Measurements from ENCODE around the gene PIK3R2. TPM values are rescaled to one million over a fixed set of nuclear protein-coding genes. Genes with fewer than 3 reads are reported as not detected.

The PIK3R2 gene
- total RNA-seq, 1 experiment from 2014 or later = 37.6 TPM

DNA sequence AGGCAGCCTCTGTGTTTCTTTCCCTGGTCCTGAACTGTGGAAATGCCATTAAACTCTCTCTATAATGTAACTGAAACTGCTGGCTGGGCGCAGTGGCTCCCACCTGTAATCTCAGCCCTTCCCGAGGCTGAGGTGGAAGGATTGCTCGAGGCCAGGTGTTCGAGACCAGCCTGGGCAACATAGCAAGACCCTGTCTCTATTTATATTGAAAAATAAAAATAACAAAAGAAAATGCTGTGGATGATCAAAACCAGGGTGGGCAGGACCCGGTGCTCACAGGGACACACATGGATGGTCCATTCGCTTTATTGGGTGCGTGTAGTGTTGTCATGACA, 43.5 kb downstream of the PIK3R2 start:
- H3K36me3 ChIP-seq (ENCODE audit: control insufficient read depth, insufficient read depth, low read length) = no peaks in the 10 kb centered on the region; the same call in 1 of the 2 replicates
- ChIA-PET POLR2A (no interaction called here), CTCF (no interaction called here)
- intact Hi-C loops (cut with micrococcal nuclease; ENCODE audit: unreplicated experiment) = no loop called here
- BruUV-seq (replicated peaks) = no TSS peak
- ATAC-seq (no peak), DNase-seq (ENCODE audit: low read depth, low spot score) (no peak)
- TF ChIP-seq REST (IDR thresholded peaks at IDR 0.05; ENCODE audit: insufficient read depth in 1 of 2, low read depth in 2 of 2, low read length in 1 of 2) = no peak
- no peaks in the 10 kb centered on the region for H3K27me3 ChIP-seq (ENCODE audit: control insufficient read depth, insufficient read depth, low read length)
- no peak overlapping the region for H3K4me3 ChIP-seq (ENCODE audit: low read depth in 2 of 2, low read length in 2 of 2)
- no peaks in the 10 kb centered on the region for H3K9me3 ChIP-seq (ENCODE audit: control insufficient read depth, insufficient read depth, low read depth, low read length)
- peaks cover 7% of the 10 kb centered on the region for H3K4me1 ChIP-seq (ENCODE audit: control insufficient read depth, insufficient read depth, low read length)
- in situ Hi-C loops (cut with HindIII; ENCODE audit: low pct_unique_long_range_greater_than_20kb, low sequenced_read_pairs) = no loop called here
- H3K27ac ChIP-seq (ENCODE audit: low read length) = no peak overlapping the region

DNA sequence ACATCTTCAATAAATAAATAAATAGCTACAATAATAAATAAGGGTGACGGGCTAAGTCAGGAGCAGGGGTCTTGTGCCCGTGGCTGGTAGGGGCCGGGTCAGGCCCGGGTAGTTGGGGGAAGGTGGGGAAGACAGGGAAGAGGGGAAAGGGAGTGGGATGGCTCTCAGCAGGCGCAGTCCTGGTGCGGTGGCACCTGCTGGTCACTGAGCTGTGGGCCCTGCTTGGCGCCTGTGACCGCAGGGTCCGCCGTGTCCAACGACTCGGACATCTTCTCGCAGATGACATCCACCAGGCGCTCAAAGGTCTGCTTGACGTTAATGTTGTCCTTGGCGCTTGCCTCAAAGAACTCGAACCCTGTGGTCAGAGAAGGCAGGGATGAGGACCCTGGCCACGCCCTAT, 44.3 kb downstream of the PIK3R2 start:
- POLR2A ChIA-PET = no interaction called here
- TF ChIP-seq REST (IDR thresholded peaks at IDR 0.05; ENCODE audit: insufficient read depth in 1 of 2, low read depth in 2 of 2, low read length in 1 of 2) = no peak
- no peak for TF ChIP-seq TCF7L2 (IDR thresholded peaks at IDR 0.05; ENCODE audit: low read depth, low read length)
- no peak for TF ChIP-seq SIN3A (IDR thresholded peaks at IDR 0.05; ENCODE audit: borderline replicate concordance, insufficient read depth, low read depth, low read length)
- TF ChIP-seq, protein P1, sequence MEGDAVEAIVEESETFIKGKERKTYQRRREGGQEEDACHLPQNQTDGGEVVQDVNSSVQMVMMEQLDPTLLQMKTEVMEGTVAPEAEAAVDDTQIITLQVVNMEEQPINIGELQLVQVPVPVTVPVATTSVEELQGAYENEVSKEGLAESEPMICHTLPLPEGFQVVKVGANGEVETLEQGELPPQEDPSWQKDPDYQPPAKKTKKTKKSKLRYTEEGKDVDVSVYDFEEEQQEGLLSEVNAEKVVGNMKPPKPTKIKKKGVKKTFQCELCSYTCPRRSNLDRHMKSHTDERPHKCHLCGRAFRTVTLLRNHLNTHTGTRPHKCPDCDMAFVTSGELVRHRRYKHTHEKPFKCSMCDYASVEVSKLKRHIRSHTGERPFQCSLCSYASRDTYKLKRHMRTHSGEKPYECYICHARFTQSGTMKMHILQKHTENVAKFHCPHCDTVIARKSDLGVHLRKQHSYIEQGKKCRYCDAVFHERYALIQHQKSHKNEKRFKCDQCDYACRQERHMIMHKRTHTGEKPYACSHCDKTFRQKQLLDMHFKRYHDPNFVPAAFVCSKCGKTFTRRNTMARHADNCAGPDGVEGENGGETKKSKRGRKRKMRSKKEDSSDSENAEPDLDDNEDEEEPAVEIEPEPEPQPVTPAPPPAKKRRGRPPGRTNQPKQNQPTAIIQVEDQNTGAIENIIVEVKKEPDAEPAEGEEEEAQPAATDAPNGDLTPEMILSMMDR (IDR thresholded peaks at IDR 0.05) = no peak
- no peak for TF ChIP-seq POLR2AphosphoS5 (IDR thresholded peaks at IDR 0.05; ENCODE audit: low read depth, low read length)
- no peaks in the 10 kb centered on the region; the same call in 1 of the 2 replicates for H3K36me3 ChIP-seq (ENCODE audit: control insufficient read depth, insufficient read depth, low read length)
- H3K4me3 ChIP-seq (ENCODE audit: low read depth in 2 of 2, low read length in 2 of 2) = no peak overlapping the region
- 0 out of 2 replicates have a peak, but pooled peaks cover 2% of the 10 kb centered on the region for H3K4me1 ChIP-seq (ENCODE audit: control insufficient read depth, insufficient read depth, low read length)
- BruUV-seq (replicated peaks) = no TSS peak
- no peak for DNase-seq (ENCODE audit: low read depth, low spot score)
- H3K9me3 ChIP-seq (ENCODE audit: control insufficient read depth, insufficient read depth, low read depth, low read length) = no peaks in the 10 kb centered on the region
- no peaks in the 10 kb centered on the region for H3K27me3 ChIP-seq (ENCODE audit: control insufficient read depth, insufficient read depth, low read length)
- CTCF ChIA-PET = interaction anchor here (0.7 kb wide), 1 partner anchor 131 kb away, joined by 5 read pairs; no protein-coding TSS in a partner anchor
- H3K27ac ChIP-seq (ENCODE audit: low read length) = no peak overlapping the region
- no peak for ATAC-seq
- in situ Hi-C loops (cut with HindIII; ENCODE audit: low pct_unique_long_range_greater_than_20kb, low sequenced_read_pairs) (no loop called here), intact Hi-C loops (cut with micrococcal nuclease; ENCODE audit: unreplicated experiment) (no loop called here)

All from Panc1 (cell line).